Neural cell (in vitro differentiated cells): ENCODE results near the gene IL10RA.

Experiments used
- EZH2 ChIP-seq: fragments of 200-600, 300-800 bp; shearing (Covaris generic), sonication (generic); IDR thresholded peaks from 2 replicates; pipeline ENCODE4 v1.6.1; 2014; ENCODE audit warnings: antibody characterized with exemption, low read length, borderline replicate concordance, mild to moderate bottlenecking; ENCODE audit not compliant: insufficient read depth, poor library complexity, severe bottlenecking
- MXI1 ChIP-seq: fragments of 450-650 bp; conservative IDR thresholded peaks from 2 replicates; pipeline ENCODE4 v1.6.1; 2014; ENCODE audit warnings: antibody characterized with exemption, mild to moderate bottlenecking; ENCODE audit not compliant: poor library complexity, severe bottlenecking
- TF ChIP-seq, protein P1 (sequence below): fragments of 450-650 bp; IDR thresholded peaks from 2 replicates; pipeline ENCODE4 v1.5.1; 2014; ENCODE audit warnings: antibody characterized with exemption, mild to moderate bottlenecking, moderate library complexity; ENCODE audit not compliant: poor library complexity, severe bottlenecking

DNA sequence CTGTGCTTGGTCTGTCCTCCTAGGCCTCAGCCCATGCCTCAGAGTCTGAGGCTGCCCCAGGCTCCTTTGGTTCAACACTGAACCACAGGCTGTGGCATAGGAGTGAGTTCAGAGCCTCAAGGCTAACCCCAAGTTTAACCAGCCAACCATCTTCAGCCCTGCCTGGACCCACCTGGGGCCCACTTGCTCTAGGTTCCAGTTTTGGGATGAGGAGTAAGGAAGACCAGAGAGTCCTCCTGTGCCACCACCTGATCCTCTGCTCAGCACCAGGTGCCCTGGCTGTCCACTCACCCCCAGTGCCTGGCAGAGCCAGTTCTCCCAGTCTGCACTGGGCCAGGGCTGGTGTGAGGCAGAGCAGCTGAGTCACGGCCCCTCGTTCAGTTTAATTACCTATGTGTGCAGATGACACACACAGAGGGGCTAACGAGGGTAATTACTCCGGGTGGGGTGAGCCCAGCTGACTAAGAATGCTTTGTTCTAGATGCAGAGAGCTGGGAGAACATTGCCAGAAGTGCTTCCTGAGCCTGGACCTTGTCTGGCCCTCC, 45.0 kb upstream of the IL10RA start:
- TF ChIP-seq, protein P1, sequence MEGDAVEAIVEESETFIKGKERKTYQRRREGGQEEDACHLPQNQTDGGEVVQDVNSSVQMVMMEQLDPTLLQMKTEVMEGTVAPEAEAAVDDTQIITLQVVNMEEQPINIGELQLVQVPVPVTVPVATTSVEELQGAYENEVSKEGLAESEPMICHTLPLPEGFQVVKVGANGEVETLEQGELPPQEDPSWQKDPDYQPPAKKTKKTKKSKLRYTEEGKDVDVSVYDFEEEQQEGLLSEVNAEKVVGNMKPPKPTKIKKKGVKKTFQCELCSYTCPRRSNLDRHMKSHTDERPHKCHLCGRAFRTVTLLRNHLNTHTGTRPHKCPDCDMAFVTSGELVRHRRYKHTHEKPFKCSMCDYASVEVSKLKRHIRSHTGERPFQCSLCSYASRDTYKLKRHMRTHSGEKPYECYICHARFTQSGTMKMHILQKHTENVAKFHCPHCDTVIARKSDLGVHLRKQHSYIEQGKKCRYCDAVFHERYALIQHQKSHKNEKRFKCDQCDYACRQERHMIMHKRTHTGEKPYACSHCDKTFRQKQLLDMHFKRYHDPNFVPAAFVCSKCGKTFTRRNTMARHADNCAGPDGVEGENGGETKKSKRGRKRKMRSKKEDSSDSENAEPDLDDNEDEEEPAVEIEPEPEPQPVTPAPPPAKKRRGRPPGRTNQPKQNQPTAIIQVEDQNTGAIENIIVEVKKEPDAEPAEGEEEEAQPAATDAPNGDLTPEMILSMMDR, result no peak
- TF ChIP-seq MXI1 (no peak), EZH2 (no peak)
